GM12874 (cell line): Measurements from ENCODE around the gene TESMIN.

ENCODE experiments used
- TF ChIP-seq, protein P1 (sequence below): IDR thresholded peaks from 2 replicates; pipeline ENCODE4 v1.5.1; 2011; ENCODE audit warnings: low read depth, mild to moderate bottlenecking, control low read depth, low read length, moderate library complexity; ENCODE audit not compliant: insufficient read depth

The TESMIN gene

DNA sequence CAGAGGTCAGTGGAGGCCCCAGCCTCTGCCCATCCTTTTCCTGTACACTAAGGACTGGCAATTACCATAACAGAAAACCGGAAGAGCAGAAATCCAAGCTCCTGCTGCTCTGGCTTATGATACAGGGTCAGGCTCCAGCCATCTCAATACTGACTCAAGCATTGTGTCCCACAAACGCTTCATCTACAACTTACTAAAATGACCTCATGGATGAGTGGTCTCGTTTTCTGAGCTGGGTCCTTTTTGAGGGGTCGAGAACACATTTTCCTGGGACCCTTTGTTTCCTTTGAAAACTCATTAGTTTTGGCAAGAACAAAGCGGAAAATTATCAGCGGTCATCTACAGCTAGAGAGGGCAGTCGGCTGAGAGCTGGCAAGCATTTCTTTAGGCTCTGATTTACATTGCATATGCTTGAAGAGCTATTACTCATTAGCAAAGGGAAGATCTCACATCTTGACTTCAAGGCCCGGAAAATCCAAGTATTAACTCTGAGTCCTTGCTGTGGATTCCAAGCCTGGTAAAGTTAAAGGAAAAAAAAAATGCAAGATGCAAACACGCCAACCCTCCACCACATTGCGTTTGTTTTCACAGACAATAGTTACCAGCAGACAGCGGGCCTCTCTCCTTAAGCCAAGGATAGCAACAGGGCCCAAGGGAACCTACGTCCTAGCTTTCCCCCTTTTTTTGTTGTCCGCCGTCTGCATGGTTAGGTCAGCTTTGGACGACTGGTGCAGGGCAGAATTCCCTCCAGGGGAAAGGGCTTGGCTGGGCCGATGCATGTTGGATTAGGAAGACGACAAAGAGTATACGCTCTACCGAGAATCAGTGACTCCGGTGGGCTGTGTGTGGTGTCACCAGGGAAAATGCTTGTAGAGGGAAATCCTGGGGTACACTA lies 1.8 kb downstream of the TESMIN start:
- TF ChIP-seq, protein P1, sequence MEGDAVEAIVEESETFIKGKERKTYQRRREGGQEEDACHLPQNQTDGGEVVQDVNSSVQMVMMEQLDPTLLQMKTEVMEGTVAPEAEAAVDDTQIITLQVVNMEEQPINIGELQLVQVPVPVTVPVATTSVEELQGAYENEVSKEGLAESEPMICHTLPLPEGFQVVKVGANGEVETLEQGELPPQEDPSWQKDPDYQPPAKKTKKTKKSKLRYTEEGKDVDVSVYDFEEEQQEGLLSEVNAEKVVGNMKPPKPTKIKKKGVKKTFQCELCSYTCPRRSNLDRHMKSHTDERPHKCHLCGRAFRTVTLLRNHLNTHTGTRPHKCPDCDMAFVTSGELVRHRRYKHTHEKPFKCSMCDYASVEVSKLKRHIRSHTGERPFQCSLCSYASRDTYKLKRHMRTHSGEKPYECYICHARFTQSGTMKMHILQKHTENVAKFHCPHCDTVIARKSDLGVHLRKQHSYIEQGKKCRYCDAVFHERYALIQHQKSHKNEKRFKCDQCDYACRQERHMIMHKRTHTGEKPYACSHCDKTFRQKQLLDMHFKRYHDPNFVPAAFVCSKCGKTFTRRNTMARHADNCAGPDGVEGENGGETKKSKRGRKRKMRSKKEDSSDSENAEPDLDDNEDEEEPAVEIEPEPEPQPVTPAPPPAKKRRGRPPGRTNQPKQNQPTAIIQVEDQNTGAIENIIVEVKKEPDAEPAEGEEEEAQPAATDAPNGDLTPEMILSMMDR = no peak

DNA sequence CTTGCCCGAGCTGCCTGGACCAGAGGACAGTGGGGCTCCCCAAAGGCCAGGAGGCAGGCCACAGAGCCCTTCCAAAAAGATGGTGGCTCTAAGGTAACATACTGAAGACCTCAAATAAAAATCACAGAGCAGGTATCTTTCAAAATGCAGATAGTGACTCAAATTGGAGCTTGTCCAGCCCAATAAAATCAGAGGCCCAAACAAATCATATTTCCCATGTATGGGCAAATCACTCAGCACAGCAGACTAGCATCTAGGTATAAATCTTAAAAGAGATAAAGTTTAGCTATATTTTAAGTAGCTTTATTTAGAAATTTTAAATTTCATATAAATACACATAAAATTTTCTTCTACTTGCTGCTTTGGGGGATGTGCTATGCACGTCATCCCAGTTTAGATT lies 3.3 kb downstream of the TESMIN start:
- TF ChIP-seq, protein P1 = no peak

DNA sequence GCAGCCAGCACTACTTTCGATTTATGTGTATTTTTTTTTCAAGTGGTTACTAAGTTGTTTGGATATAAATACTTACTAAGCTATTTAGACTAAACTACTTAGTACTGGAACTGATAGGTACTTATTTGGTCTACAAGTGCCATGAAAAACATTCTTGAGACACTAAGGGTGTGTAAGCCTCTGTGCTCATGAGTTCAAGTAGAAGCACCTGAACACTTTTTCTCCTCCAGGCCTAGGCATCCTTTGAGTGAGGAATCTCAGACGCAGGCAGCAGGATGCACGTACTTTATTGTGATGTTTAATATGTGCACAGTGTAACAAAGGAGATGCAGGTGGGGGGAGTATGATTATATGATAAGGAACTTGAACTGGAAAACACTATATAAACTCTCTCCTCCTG lies 7.8 kb downstream of the TESMIN start:
- TF ChIP-seq, protein P1 = no peak

DNA sequence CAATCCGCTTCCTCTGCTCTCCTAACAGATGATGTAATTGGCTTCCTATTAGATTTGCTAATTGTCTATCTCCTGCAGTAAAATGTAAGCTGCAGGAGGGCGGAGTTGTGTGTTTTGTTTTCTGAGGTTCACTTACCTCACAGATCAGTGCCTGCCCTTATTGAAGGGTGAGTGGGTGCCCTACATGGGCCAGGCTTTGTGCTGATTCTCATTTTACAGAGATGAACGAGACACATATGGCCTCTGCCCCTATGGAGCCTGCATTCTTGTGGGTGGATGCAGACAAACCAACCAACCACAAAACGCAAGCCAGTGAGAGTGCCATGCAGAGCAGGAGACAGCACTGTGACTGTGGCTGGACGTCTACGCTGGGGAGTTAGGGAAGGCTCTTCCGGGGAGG lies 9.9 kb downstream of the TESMIN start:
- TF ChIP-seq, protein P1 = no peak

DNA sequence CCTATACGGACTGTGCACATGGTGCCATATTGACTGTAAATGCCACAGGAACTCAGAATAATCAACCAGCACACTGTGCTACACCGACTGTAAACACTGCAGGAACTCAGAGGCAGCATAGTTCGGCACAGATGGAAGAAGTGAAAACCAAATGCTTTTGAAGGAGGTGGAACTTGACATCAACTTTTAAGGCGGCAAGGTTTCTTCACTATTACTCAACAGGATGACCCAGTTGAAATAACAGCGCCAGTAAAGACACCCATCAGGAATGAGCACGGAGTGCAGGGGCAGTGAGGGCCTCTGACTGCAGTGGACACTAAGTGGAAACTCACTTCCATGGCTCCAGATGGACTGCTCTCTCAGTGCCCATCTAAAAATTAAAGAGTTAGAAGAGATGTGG lies 15.7 kb downstream of the TESMIN start:
- TF ChIP-seq, protein P1 = no peak

DNA sequence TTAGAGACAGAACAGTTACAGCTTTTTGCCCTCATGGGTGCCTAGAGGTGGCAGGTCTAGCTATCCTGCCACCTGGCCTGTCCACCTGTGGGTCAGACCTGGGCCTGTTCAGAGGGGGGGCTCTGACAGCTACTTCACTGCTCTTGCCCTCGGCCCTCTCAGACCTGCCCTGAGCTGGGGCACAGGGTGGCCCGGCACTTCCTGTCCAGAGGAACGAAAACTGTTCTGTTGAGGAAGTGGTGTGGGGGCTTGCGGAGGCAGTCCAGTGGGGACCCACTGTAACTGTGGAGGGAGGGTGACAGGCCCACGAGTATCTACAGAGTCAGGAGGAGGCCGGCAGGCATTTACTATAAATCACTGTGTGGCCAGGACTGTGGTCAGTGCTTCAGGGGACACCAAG lies 16.2 kb downstream of the TESMIN start:
- TF ChIP-seq, protein P1 = no peak

DNA sequence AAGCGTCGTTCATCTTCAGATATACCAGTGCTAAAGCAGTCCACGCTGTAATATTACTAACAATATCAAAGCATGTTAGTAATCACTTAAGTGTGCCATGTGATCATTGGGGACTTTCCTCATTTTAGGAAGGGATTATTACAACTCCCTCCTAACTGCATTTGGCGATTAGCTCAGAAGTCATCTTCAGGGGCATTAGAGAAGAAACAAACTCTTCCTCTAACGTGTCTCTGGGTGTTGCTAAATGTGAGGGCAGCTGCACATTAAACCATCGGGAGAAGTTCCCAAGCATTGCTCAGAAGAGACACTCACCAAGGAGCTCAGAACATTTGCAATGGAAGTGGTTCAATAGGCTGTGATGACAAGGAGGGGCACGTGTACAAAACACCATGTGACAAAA lies 17.2 kb downstream of the TESMIN start:
- TF ChIP-seq, protein P1 = no peak
